OCI-LY1 (cell line): Measurements from ENCODE around the gene RNF121.

ENCODE experiments used
- CTCF ChIP-seq: fragments of 200-600 bp; sonication (generic), shearing (Covaris generic); IDR thresholded peaks from 2 replicates; pipeline ENCODE4 v1.5.1; 2017; ENCODE audit warnings: mild to moderate bottlenecking, antibody characterized with exemption, low read length, moderate library complexity, mixed read lengths
- EZH2 ChIP-seq: fragments of 200-600 bp; sonication (generic), shearing (Covaris generic); IDR thresholded peaks from 2 replicates; pipeline ENCODE4 v1.8.0; 2017; ENCODE audit warnings: borderline replicate concordance, mixed run types, mild to moderate bottlenecking, antibody characterized with exemption, low read length, moderate library complexity, mixed read lengths

- TF ChIP-seq CTCF (no peak), EZH2 (no peak)
These were observed 74.9 kb downstream of the RNF121 start for GRCh38 chr11:72003776-72004171.
